Keratinocyte (primary cell): Measurements from ENCODE around the gene SHE.

Source experiments
- EZH2 ChIP-seq: IDR thresholded peaks from one replicate; pipeline ENCODE4 v1.6.1; 2012; ENCODE audit warnings: inconsistent platforms, mild to moderate bottlenecking, low read length, moderate library complexity
- TF ChIP-seq, protein P1 (sequence below), 3 experiments: IDR thresholded peaks in 1 of 3; conservative IDR thresholded peaks in 1 of 3; optimal IDR thresholded peaks in 1 of 3; 2 replicates in 2 of 3; 3 replicates in 1 of 3; pipeline versions ENCODE3 to v1.5.1; 2011; ENCODE audit warnings: low read length in 3 of 3, mild to moderate bottlenecking in 3 of 3, moderate library complexity in 2 of 3, control low read depth in 1 of 3, inconsistent platforms in 1 of 3; ENCODE audit not compliant: insufficient read depth in 2 of 3; ENCODE audit errors: extremely low read depth in 1 of 3

DNA sequence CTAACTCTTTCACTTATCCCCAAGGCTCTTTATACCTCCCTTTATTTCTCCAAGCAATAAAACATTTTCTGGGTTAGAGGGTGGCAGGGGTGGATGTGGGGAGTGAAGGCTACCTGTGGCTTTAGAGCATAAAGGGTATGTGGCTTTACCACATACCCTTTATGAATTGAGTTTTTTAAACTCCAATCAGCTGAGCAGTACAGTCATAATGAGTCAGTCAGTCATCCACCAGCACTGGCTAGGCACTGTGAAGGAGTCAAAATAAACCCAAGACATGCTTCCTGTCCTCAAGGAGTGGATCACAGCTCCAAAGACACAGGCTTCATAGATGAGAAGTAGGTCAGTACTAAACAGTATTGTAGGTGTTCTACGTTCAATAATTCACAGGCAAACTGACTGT lies 2.8 kb downstream of the SHE start:
- TF ChIP-seq, protein P1, sequence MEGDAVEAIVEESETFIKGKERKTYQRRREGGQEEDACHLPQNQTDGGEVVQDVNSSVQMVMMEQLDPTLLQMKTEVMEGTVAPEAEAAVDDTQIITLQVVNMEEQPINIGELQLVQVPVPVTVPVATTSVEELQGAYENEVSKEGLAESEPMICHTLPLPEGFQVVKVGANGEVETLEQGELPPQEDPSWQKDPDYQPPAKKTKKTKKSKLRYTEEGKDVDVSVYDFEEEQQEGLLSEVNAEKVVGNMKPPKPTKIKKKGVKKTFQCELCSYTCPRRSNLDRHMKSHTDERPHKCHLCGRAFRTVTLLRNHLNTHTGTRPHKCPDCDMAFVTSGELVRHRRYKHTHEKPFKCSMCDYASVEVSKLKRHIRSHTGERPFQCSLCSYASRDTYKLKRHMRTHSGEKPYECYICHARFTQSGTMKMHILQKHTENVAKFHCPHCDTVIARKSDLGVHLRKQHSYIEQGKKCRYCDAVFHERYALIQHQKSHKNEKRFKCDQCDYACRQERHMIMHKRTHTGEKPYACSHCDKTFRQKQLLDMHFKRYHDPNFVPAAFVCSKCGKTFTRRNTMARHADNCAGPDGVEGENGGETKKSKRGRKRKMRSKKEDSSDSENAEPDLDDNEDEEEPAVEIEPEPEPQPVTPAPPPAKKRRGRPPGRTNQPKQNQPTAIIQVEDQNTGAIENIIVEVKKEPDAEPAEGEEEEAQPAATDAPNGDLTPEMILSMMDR (optimal IDR thresholded peaks at IDR 0.05 in 1 of 3, IDR thresholded peaks at IDR 0.05 in 1 of 3, conservative IDR thresholded peaks at IDR 0.05 in 1 of 3; ENCODE audit: extremely low read depth in 1 of 3, insufficient read depth in 2 of 3, low read length in 3 of 3), result no peak
- TF ChIP-seq EZH2, result no peak
